GM12873 (cell line): ENCODE data around the gene TOR1B.

Source experiments
- CTCF ChIP-seq: IDR thresholded peaks from 2 replicates; pipeline ENCODE4 v1.5.1; 2012; ENCODE audit warnings: low read depth, mild to moderate bottlenecking, moderate library complexity, low read length, control low read depth; ENCODE audit not compliant: insufficient read depth; ENCODE audit errors: missing control alignments

The TOR1B gene

DNA sequence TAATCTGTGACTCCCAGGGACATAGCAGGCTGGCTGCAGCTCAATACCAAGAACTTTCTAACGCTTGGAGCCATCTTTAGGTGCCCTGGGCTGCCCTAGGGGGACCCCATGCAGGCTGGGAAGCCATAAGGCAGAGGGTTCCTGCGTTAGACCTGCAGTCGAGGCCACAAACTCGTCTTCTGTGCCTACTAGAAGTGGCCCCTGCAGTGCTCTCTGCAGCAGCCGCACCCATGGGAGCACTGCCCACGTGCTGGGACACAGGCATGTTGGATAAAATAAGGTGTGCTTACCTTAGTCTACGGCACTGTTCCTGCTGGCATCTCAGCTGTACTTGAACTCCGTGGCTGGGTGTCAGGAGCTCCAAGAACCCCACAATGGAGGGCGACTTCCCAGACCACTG is 9.4 kb downstream of the TOR1B start:
- TF ChIP-seq CTCF, result no peak

DNA sequence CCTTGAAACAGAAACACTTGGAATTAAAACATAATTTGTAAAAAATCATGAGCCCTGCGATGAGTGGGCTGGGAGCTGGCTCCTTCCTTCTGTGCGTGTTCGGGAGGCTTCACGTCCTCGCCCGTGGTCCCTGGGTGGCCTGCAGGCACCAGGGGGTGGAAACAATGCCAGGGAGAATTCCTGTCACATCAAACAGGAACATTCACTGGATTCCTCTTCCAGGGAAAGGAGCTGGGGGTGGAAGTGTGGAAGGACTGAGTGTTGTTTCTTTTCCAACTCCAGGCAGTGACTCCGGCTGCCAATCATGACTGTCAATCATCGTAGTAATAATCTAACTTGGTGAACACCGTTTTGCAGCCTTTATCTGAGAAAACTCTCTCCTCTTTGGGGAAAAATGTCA is 10.7 kb downstream of the TOR1B start:
- TF ChIP-seq CTCF, result no peak

GRCh38 chr9:129814432-129815223 is 11.6 kb downstream of the TOR1B start:
- no peak for TF ChIP-seq CTCF

DNA sequence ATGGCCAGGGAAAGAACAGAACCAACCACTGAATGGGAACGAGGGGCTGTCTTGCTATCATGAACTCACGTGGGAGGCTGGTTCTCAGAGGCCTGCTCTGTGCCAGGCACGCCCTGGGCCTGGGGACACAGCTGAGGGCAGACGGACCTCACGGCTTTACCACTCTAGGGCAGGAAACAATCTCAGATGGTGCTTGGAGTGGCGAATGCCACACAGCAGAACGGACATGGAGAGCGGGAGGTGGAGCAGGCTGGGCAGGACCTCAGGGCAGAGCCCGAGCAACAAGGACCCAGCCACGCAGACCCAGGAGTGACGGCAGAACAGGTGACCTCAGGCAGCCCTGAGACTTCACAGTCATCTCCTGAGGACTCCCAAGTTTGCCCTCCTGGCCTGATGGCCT is 12.3 kb downstream of the TOR1B start:
- no peak for TF ChIP-seq CTCF

GRCh38 chr9:129816501-129817435 is 13.8 kb downstream of the TOR1B start:
- TF ChIP-seq CTCF, result no peak

DNA sequence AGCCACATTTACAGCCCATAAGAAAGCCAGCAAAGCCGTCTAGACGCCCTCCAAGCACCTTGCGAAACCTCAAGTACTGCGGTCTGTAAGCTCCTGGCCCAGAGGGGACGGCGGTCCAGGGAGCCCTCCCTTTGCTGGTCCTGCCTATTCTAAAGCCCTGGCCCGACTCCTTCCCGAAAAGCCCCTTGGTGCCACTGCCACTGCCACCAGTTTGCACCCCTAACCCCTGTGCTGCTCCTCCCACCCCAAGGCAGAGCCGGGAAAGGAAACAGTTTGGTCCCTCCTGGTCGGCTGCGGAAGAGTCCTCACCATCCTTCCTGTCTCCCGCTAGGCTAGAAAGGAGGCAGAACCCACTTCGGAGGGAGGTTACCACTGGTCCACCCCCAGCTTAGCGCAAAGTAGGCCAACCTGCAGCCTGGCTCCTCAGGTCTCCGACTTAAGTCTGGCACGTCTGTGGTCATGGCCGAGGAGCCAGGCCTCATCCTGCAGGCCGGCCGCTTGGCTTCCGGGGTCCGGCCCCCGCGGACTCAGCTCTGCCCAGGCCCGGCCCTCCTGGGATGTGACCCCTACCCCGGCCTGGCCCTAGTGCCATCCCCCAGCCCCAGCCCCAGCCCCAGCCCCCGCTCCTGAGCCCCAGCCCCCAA is 20.0 kb downstream of the TOR1B start:
- no peak for TF ChIP-seq CTCF

DNA sequence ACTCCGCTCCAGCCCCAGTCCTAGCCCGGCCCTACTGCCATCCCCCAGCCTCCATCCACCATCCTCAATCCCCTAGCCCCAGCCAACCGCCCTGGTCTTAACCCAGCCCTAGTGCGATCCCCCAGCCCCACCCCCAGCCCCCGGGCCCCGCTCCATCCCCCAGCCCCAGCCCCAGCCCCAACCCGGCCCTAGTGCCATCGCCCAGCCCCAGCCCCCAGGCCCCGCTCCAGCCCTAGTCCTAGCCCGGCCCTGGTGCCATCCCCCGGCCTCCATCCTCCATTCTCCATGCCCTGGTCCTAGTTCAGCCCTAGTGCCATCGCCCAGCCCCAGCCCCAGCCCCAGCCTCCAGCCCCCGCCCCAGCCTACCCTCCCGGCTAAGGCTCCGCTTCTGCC is 20.6 kb downstream of the TOR1B start:
- no peak for TF ChIP-seq CTCF
